HCT116 (cell line): Measurements from ENCODE around the gene FTHL17. TPM values are rescaled to one million over a fixed set of nuclear protein-coding genes. Genes with fewer than 3 reads are reported as not detected.

Source experiments
- ATAC-seq: fragments of 200-7000 bp; cut with Tn5 transposase; 2 replicates; pipeline ENCODE4 v1.9.1; 2020; ENCODE audit warnings: mild to moderate bottlenecking, moderate library complexity
- BruUV-seq: library from RNA; stranded (reverse); fragments of 400-500 nt; replicated peaks from 2 replicates; lab custom pipeline; 2021; lab: Mats Ljungman, UMichigan
- CTCF ChIA-PET: fragments of 300-600 bp; sonication (Branson Sonifier 250); formaldehyde crosslinking; loops from one replicate; lab custom pipeline; 2021; ENCODE audit warnings: antibody characterized with exemption; lab: Charles Lee
- POLR2A ChIA-PET: fragments of 300-600, 350-600 bp; sonication (Branson Sonifier 250); formaldehyde crosslinking; loops from one replicate; lab custom pipeline; 2021; ENCODE audit warnings: antibody characterized with exemption; lab: Charles Lee
- RAD21 ChIA-PET, 2 experiments: fragments of 300-600 bp; sonication (Branson Sonifier 250); formaldehyde crosslinking; loops; one replicate each; lab custom pipeline; 2023; ENCODE audit warnings: low total read pairs in 2 of 2; ENCODE audit not compliant: uncharacterized antibody in 2 of 2, unreplicated experiment in 2 of 2, low non-redundant PET in 1 of 2; lab: Charles Lee
- DNase-seq: peaks from one replicate; pipeline ENCODE4 v3.0.0-alpha.2; 2010; ENCODE audit warnings: low read depth, low spot score
- H2AFZ ChIP-seq: fragments of 200-600 bp; shearing (Covaris generic), sonication (generic); 2 replicates; pipeline ENCODE4 v1.6.1; 2017; ENCODE audit warnings: low read depth, mixed run types, mixed read lengths, antibody characterized with exemption, low read length; ENCODE audit not compliant: poor library complexity, severe bottlenecking
- H3K27ac ChIP-seq: 2 replicates; pipeline ENCODE4 v1.5.1; 2012; ENCODE audit warnings: low read depth, low read length
- H3K27me3 ChIP-seq: fragments of 200-600 bp; sonication (generic); 2 replicates; pipeline ENCODE4 v1.6.1; 2016; ENCODE audit warnings: mixed run types, low read length, mixed read lengths; ENCODE audit not compliant: insufficient read depth
- H3K36me3 ChIP-seq, 2 experiments: fragments of 200-500 bp in 1 of 2; fragments of 200-600 bp in 1 of 2; sonication (Bioruptor generic) in 1 of 2; sonication (generic) in 1 of 2; 2 replicates each; pipeline versions ENCODE4 v1.5.1 to v1.6.1; 2014 to 2016; ENCODE audit warnings: low read length in 2 of 2, inconsistent platforms in 1 of 2, mixed read lengths in 1 of 2, mixed run types in 1 of 2; ENCODE audit not compliant: insufficient read depth in 2 of 2, control insufficient read depth in 1 of 2
- H3K4me1 ChIP-seq, 2 experiments: fragments of 200-600 bp in 1 of 2; sonication (generic) in 1 of 2; 2 replicates each; pipeline versions ENCODE4 v1.5.1 to v1.6.1; 2012 to 2017; ENCODE audit warnings: low read length in 2 of 2, inconsistent platforms in 1 of 2, mild to moderate bottlenecking in 1 of 2, mixed read lengths in 1 of 2, mixed run types in 1 of 2, moderate library complexity in 1 of 2; ENCODE audit not compliant: insufficient read depth in 2 of 2, control insufficient read depth in 1 of 2
- H3K4me2 ChIP-seq: fragments of 200-600 bp; sonication (generic); 2 replicates; pipeline ENCODE4 v1.6.1; 2017; ENCODE audit warnings: mixed run types, low read length, mixed read lengths
- H3K4me3 ChIP-seq, 2 experiments: fragments of 200-600 bp in 1 of 2; sonication (generic) in 1 of 2; replicated peaks in 1 of 2; 2 replicates each; pipeline ENCODE4 v1.5.1; 2011 to 2016; ENCODE audit warnings: low read length in 2 of 2, control low read depth in 1 of 2, low read depth in 1 of 2, mild to moderate bottlenecking in 1 of 2, mixed read lengths in 1 of 2, mixed run types in 1 of 2
- H3K79me2 ChIP-seq: fragments of 200-600 bp; sonication (generic); 2 replicates; pipeline ENCODE4 v1.6.1; 2017; ENCODE audit warnings: mild to moderate bottlenecking, mixed run types, low read length, moderate library complexity, mixed read lengths; ENCODE audit not compliant: insufficient read depth
- H3K9ac ChIP-seq: fragments of 200-600 bp; sonication (generic); 2 replicates; pipeline ENCODE4 v1.6.1; 2016; ENCODE audit warnings: low read length, mixed read lengths
- H3K9me2 ChIP-seq: fragments of 200-600 bp; sonication (generic), shearing (Covaris generic); 2 replicates; pipeline ENCODE4 v1.6.1; 2017; ENCODE audit warnings: mixed run types, mild to moderate bottlenecking, moderate library complexity; ENCODE audit not compliant: insufficient read depth
- H3K9me3 ChIP-seq, 2 experiments: fragments of 200-500 bp in 1 of 2; fragments of 200-600 bp in 1 of 2; sonication (Bioruptor generic) in 1 of 2; sonication (generic) in 1 of 2; 2 replicates each; pipeline ENCODE4 v1.6.1; 2014 to 2017; ENCODE audit warnings: low read length in 2 of 2, mixed read lengths in 2 of 2, inconsistent platforms in 1 of 2, low read depth in 1 of 2, mild to moderate bottlenecking in 1 of 2, mixed run types in 1 of 2, moderate library complexity in 1 of 2; ENCODE audit not compliant: control insufficient read depth in 1 of 2, insufficient read depth in 1 of 2
- H4K20me1 ChIP-seq: fragments of 200-600 bp; sonication (generic), shearing (Covaris generic); 2 replicates; pipeline ENCODE4 v1.6.1; 2017; ENCODE audit warnings: mixed run types, mild to moderate bottlenecking, moderate library complexity; ENCODE audit not compliant: insufficient read depth
- CEBPB ChIP-seq: IDR thresholded peaks from 2 replicates; pipeline ENCODE4 v1.6.1; 2012; ENCODE audit warnings: low read depth
- EZH2 ChIP-seq: fragments of 200-600 bp; sonication (generic); IDR thresholded peaks from 2 replicates; pipeline ENCODE4 v1.6.1; 2017; ENCODE audit warnings: antibody characterized with exemption, mixed run types
- EZH2phosphoT487 ChIP-seq: fragments of 200-600 bp; IDR thresholded peaks from 2 replicates; pipeline ENCODE4 v1.6.1; 2018; ENCODE audit warnings: antibody characterized with exemption, borderline replicate concordance
- FOSL1 ChIP-seq: IDR thresholded peaks from 2 replicates; pipeline ENCODE4 v1.6.1; 2012; ENCODE audit warnings: low read depth
- JUND ChIP-seq: IDR thresholded peaks from 2 replicates; pipeline ENCODE4 v1.6.1; 2012
- POLR2A ChIP-seq: IDR thresholded peaks from 2 replicates; pipeline ENCODE4 v1.7.0; 2011; ENCODE audit warnings: borderline replicate concordance; ENCODE audit not compliant: insufficient read depth, insufficient read length; ENCODE audit errors: extremely low read depth
- RAD21 ChIP-seq: IDR thresholded peaks from 2 replicates; pipeline ENCODE4 v1.6.1; 2012; ENCODE audit warnings: low read depth, mild to moderate bottlenecking
- SIN3A ChIP-seq: IDR thresholded peaks from 2 replicates; pipeline ENCODE4 v1.6.1; 2012; ENCODE audit warnings: low read depth
- SP1 ChIP-seq: IDR thresholded peaks from 2 replicates; pipeline ENCODE4 v1.6.1; 2012; ENCODE audit warnings: low read depth
- SRF ChIP-seq: IDR thresholded peaks from 2 replicates; pipeline ENCODE4 v1.6.1; 2012; ENCODE audit warnings: low read depth
- TCF7L2 ChIP-seq: IDR thresholded peaks from 2 replicates; pipeline ENCODE4 v1.7.0; 2011; ENCODE audit warnings: borderline replicate concordance, inconsistent platforms; ENCODE audit not compliant: insufficient read depth, insufficient read length; ENCODE audit errors: extremely low read depth
- YY1 ChIP-seq: IDR thresholded peaks from 2 replicates; pipeline ENCODE4 v1.6.1; 2011; ENCODE audit warnings: low read length, low read depth, moderate library complexity, mild to moderate bottlenecking; ENCODE audit not compliant: insufficient replicate concordance; ENCODE audit errors: extremely low read depth
- ZFX ChIP-seq: fragments of 450-650 bp; IDR thresholded peaks from 2 replicates; pipeline ENCODE4 v1.6.1; 2017
- ZNF274 ChIP-seq: fragments of 200-500 bp; sonication (Bioruptor generic); IDR thresholded peaks from 2 replicates; pipeline ENCODE4 v1.6.1; 2014; ENCODE audit warnings: mild to moderate bottlenecking, low read depth, low read length, inconsistent platforms
- intact Hi-C: fragments of 100-400 bp; cut with micrococcal nuclease; formaldehyde crosslinking; loops from 2 replicates; pipeline ENCODE4 v1.10.0; 2022
- total RNA-seq: library from RNA; stranded (reverse); gene quantifications from one replicate; pipeline ENCODE4 v1.2.1, GENCODE V29; 2021; ENCODE audit not compliant: unreplicated experiment
- TF ChIP-seq, protein P1 (sequence below): IDR thresholded peaks from 2 replicates; pipeline ENCODE4 v1.6.1; 2012
- TF ChIP-seq, protein P2 (sequence below): IDR thresholded peaks from 2 replicates; pipeline ENCODE4 v1.6.1; 2011; ENCODE audit warnings: mild to moderate bottlenecking, low read length, moderate library complexity; ENCODE audit not compliant: insufficient replicate concordance; ENCODE audit errors: extremely low read depth
- TF ChIP-seq, protein P3 (sequence below): IDR thresholded peaks from 2 replicates; pipeline ENCODE4 v1.6.1; 2012; ENCODE audit warnings: low read depth
- TF ChIP-seq, protein P4 (sequence below): IDR thresholded peaks from 2 replicates; pipeline ENCODE4 v1.6.1; 2012

FTHL17 gene
- total RNA-seq, 1 experiment from 2014 or later, result not detected

DNA sequence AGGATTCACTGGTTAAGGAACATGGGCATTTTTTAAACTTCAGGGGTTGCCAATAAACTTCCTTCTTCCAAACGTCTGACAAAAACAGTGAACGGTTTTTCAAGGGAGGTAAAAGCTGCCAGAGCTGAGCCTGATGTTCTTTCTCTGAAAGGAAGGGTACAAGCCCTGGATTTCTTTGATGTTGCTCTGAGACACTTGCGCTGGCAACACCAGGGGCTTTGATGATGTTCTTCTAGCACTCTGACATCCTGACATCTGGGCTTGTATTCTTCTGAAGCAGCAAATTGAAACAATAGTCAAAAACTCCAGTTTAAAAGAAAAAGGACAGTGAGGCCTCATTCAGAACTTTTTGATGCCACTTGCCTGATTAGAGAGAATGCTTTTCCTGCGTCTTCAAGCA is 11.8 kb downstream of the FTHL17 start (continued):
- TF ChIP-seq YY1 (no peak), EZH2phosphoT487 (no peak), SIN3A (no peak), FOSL1 (no peak), ZFX (no peak)

DNA sequence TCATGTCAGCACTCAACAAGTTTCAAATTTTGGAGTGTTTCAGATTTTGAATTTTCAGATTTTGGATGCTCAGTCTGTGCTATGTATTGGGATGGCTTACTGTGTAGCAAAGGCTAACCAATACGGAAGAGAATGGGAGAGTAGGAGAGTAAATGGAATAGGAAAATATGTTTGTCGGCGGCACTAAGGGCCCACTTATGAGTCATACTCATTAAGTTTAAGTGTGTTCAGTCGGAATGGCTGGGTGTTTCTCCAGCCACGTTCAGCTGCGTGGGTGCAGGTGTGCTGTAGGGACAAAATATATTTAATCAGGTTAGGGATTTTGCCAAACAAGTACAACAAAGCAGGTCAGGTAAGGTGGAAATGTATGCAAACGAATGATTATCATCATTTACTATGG is 13.6 kb downstream of the FTHL17 start:
- CTCF ChIA-PET, result no interaction called here
- POLR2A ChIA-PET, result no interaction called here
- no peak overlapping the region for H3K4me2 ChIP-seq
- no peak for TF ChIP-seq SIN3A
- no peak for TF ChIP-seq ZNF274
- TF ChIP-seq POLR2A, result no peak
- no peak for TF ChIP-seq JUND
- no peak for TF ChIP-seq SRF
- no peak for TF ChIP-seq ZFX
- TF ChIP-seq RAD21, result no peak
- TF ChIP-seq, protein P1, sequence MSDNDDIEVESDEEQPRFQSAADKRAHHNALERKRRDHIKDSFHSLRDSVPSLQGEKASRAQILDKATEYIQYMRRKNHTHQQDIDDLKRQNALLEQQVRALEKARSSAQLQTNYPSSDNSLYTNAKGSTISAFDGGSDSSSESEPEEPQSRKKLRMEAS, result no peak
- no peak for TF ChIP-seq CEBPB
- no peak for TF ChIP-seq YY1
- TF ChIP-seq, protein P2, sequence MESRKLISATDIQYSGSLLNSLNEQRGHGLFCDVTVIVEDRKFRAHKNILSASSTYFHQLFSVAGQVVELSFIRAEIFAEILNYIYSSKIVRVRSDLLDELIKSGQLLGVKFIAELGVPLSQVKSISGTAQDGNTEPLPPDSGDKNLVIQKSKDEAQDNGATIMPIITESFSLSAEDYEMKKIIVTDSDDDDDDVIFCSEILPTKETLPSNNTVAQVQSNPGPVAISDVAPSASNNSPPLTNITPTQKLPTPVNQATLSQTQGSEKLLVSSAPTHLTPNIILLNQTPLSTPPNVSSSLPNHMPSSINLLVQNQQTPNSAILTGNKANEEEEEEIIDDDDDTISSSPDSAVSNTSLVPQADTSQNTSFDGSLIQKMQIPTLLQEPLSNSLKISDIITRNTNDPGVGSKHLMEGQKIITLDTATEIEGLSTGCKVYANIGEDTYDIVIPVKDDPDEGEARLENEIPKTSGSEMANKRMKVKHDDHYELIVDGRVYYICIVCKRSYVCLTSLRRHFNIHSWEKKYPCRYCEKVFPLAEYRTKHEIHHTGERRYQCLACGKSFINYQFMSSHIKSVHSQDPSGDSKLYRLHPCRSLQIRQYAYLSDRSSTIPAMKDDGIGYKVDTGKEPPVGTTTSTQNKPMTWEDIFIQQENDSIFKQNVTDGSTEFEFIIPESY, result no peak
- no peak for TF ChIP-seq FOSL1
- no peak for TF ChIP-seq EZH2phosphoT487
- no peak for TF ChIP-seq TCF7L2
- no peak for TF ChIP-seq EZH2
- TF ChIP-seq, protein P3, sequence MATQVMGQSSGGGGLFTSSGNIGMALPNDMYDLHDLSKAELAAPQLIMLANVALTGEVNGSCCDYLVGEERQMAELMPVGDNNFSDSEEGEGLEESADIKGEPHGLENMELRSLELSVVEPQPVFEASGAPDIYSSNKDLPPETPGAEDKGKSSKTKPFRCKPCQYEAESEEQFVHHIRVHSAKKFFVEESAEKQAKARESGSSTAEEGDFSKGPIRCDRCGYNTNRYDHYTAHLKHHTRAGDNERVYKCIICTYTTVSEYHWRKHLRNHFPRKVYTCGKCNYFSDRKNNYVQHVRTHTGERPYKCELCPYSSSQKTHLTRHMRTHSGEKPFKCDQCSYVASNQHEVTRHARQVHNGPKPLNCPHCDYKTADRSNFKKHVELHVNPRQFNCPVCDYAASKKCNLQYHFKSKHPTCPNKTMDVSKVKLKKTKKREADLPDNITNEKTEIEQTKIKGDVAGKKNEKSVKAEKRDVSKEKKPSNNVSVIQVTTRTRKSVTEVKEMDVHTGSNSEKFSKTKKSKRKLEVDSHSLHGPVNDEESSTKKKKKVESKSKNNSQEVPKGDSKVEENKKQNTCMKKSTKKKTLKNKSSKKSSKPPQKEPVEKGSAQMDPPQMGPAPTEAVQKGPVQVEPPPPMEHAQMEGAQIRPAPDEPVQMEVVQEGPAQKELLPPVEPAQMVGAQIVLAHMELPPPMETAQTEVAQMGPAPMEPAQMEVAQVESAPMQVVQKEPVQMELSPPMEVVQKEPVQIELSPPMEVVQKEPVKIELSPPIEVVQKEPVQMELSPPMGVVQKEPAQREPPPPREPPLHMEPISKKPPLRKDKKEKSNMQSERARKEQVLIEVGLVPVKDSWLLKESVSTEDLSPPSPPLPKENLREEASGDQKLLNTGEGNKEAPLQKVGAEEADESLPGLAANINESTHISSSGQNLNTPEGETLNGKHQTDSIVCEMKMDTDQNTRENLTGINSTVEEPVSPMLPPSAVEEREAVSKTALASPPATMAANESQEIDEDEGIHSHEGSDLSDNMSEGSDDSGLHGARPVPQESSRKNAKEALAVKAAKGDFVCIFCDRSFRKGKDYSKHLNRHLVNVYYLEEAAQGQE, result no peak
- TF ChIP-seq, protein P4, sequence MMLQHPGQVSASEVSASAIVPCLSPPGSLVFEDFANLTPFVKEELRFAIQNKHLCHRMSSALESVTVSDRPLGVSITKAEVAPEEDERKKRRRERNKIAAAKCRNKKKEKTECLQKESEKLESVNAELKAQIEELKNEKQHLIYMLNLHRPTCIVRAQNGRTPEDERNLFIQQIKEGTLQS, result no peak
- TF ChIP-seq SP1, result no peak

More for the DNA sequence above, 13.6 kb downstream of the FTHL17 start:
- Histone ChIP-seq H3K9me2 (no peaks in the 10 kb centered on the region), H4K20me1 (no peaks in the 10 kb centered on the region), H3K27me3 (no peaks in the 10 kb centered on the region), H3K36me3 (no peaks in the 10 kb centered on the region), H3K9ac (no peak overlapping the region), H2AFZ (no peak overlapping the region), H3K27ac (no peak overlapping the region), H3K9me3 (no peaks in the 10 kb centered on the region), H3K4me3 (no peak overlapping the region), H3K4me1 (no peaks in the 10 kb centered on the region), H3K79me2 (no peaks in the 10 kb centered on the region)
- no TSS peak for BruUV-seq
- ATAC-seq, result no peak
- RAD21 ChIA-PET, result no interaction called here
- intact Hi-C loops, result no loop called here
- no peak for DNase-seq
